Heart left ventricle (tissue), 16 donors: Measurements from ENCODE around the gene NLRP6. TPM values are rescaled to one million over a fixed set of nuclear protein-coding genes. Genes with fewer than 3 reads are reported as not detected.

Experiments used
- ATAC-seq, 4 donors: fragments of 200-7000 bp; cut with Tn5 transposase; one replicate each; pipeline ENCODE4 v1.9.1; 2020 to 2022; ENCODE audit warnings: moderate library complexity in 4 of 4, mild to moderate bottlenecking in 3 of 4, moderate number of reproducible peaks in 1 of 4
- DNase-seq, 5 donors: peaks; one replicate each; pipeline ENCODE4 v3.0.0-alpha.2; 2020
- H3K27ac ChIP-seq, 12 donors: fragments of 200-600 bp; sonication (generic) in 4 of 12; one replicate each; pipeline versions ENCODE4 v1.5.0 to v1.8.0; 2016 to 2022; ENCODE audit warnings: mild to moderate bottlenecking in 2 of 12
- H3K27me3 ChIP-seq, 9 donors: fragments of 200-600 bp; sonication (generic) in 2 of 9; one replicate each; pipeline versions ENCODE4 v1.5.1 to v1.8.0; 2016 to 2022; ENCODE audit warnings: mild to moderate bottlenecking in 3 of 9
- H3K36me3 ChIP-seq, 9 donors: fragments of 200-600 bp; sonication (generic) in 2 of 9; one replicate each; pipeline versions ENCODE4 v1.5.0 to v1.8.0; 2018 to 2022; ENCODE audit warnings: mild to moderate bottlenecking in 2 of 9
- H3K4me1 ChIP-seq, 12 donors: fragments of 200-600 bp; sonication (generic) in 4 of 12; one replicate each; pipeline versions ENCODE4 v1.5.0 to v1.8.0; 2016 to 2022; ENCODE audit warnings: mild to moderate bottlenecking in 3 of 12
- H3K4me3 ChIP-seq, 12 donors: fragments of 200-600 bp; sonication (generic) in 4 of 12; one replicate each; pipeline versions ENCODE4 v1.5.0 to v1.8.0; 2017 to 2022; ENCODE audit warnings: mild to moderate bottlenecking in 9 of 12, moderate library complexity in 4 of 12
- H3K9me3 ChIP-seq, 12 donors: fragments of 200-600 bp; sonication (generic) in 4 of 12; one replicate each; pipeline versions ENCODE4 v1.5.0 to v1.8.0; 2016 to 2022; ENCODE audit warnings: mild to moderate bottlenecking in 1 of 12
- POLR2A ChIP-seq, 2 donors: fragments of 450-650 bp; IDR thresholded peaks; one replicate each; pipeline ENCODE4 v1.6.1; 2017; ENCODE audit warnings: antibody characterized with exemption in 2 of 2, mild to moderate bottlenecking in 2 of 2, moderate library complexity in 2 of 2
- WGBS, 4 donors: extraction: QIAGEN DNeasy Blood & Tissue Kit in 2 of 4; methylation state at CpG; one replicate each; pipeline versions ENCODE4 v1.1.5 to v1.1.7; 2013 to 2018; 5-methylcytosine and 5-hydroxymethylcytosine counted together
- intact Hi-C, 10 donors: fragments of 100-400 bp; cut with DNase I; formaldehyde crosslinking; loops; one replicate each; pipeline versions ENCODE4 v1.11.1 to v1.14.2; 2022
- polyA plus RNA-seq, 2 donors: library from polyadenylated mRNA; stranded (reverse); fragments of 200-250 nt; gene quantifications; one replicate each; pipeline ENCODE4 v1.2.3, GENCODE V29; 2013
- total RNA-seq, 9 donors: library from RNA; depleted of rRNA in 2 of 9; stranded (reverse); fragments of >200 nt in 2 of 9; fragmentation: NEBNext Ultra II Directional in 3 of 9; extraction: Animal tissue kit (Norgen Biotek cat#: 25700) in 3 of 9; gene quantifications; one replicate each; pipeline versions ENCODE4 v1.1.0 to v1.2.4, GENCODE V29; 2016 to 2023
- TF ChIP-seq, protein P1 (sequence below), 12 donors: fragments of 200-600 bp; sonication (generic) in 4 of 12; IDR thresholded peaks; one replicate each; pipeline versions ENCODE4 v1.5.0 to v1.8.0; 2018 to 2022; ENCODE audit warnings: antibody characterized with exemption in 12 of 12, mild to moderate bottlenecking in 5 of 12
- donor health status: ischemic (EF 13 %, LVEDD 7.1; RV severe dilation, severe dysfunction).
- donor health status: healthy with polysubstance abuse.
- donor health status: DM: no; HTN: yes; CAD: no.
- donor health status: DM: no; HTN: no; CAD: no.
- donor health status: ischemic (EF 25% LVEDD 6.9; RV normal size, moderate dysfunction).
- donor health status: ischemic (EF 25% LVEDD 5.7; RV mildly dilated, moderate dysfunction).
- donor health status: healthy.
- donor health status: DM: yes; HTN: yes; CAD: no.
- donor health status: ischemic (EF 35%, LVEDD 5.7; RV mildly dilated, moderate dysfunction).
- donor health status: nonischemic (EF 11% LVEDD 7.7; RV severe dilation, severe dysfunction).
- donor health status: DM: yes; HTN: yes; CAD: no.
- donor health status: PGD.
- donor health status: ischemic (EF 29% LVEDD 5.4; RV normal size, mild dysfunction).
- donor health status: nonischemic (EF 23%, LVEDD 6.1; RV moderate dilation, normal function).

NLRP6 gene
- total and polyA plus RNA-seq, 11 donors: 0.09 to 0.20 (median 0.14) TPM; not detected in 6

DNA sequence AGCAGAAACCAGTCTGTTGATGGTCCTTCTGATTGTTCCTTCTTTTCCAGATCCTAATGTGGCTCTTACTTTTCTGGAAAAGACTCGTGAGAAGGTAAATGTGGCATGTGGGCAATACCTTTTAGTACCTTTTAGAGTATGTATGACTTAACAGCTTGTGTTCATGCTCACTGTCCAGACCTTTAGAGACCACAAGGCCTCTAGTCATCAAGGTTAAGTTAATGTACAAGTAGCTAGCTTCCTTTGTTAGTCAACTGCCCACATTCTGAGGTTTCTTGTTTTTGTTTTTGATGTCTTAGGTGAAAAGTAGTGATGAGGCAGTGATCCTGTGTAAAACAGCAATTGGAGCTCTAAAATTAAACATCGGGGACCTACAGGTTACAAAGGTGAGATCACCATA, 33.8 kb upstream of the NLRP6 start:
- intact Hi-C loops: no loop called here
- ATAC-seq (no peak), DNase-seq (no peak)
- Histone ChIP-seq H3K4me3 (no peak overlapping the region), H3K4me1 (peaks cover 0 to 24% (median 6%) of the 10 kb centered on the region in 12 donors), H3K27me3 (no peaks in the 10 kb centered on the region), H3K9me3 (no peaks in the 10 kb centered on the region), H3K27ac (no peak overlapping the region), H3K36me3 (peaks cover 8 to 98% (median 94%) of the 10 kb centered on the region in 9 donors)
- TF ChIP-seq, protein P1, sequence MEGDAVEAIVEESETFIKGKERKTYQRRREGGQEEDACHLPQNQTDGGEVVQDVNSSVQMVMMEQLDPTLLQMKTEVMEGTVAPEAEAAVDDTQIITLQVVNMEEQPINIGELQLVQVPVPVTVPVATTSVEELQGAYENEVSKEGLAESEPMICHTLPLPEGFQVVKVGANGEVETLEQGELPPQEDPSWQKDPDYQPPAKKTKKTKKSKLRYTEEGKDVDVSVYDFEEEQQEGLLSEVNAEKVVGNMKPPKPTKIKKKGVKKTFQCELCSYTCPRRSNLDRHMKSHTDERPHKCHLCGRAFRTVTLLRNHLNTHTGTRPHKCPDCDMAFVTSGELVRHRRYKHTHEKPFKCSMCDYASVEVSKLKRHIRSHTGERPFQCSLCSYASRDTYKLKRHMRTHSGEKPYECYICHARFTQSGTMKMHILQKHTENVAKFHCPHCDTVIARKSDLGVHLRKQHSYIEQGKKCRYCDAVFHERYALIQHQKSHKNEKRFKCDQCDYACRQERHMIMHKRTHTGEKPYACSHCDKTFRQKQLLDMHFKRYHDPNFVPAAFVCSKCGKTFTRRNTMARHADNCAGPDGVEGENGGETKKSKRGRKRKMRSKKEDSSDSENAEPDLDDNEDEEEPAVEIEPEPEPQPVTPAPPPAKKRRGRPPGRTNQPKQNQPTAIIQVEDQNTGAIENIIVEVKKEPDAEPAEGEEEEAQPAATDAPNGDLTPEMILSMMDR (IDR thresholded peaks at IDR 0.05): no peak
- TF ChIP-seq POLR2A (IDR thresholded peaks at IDR 0.05): no peak
- 94 to 99% (median 96%) methylated on average over 2 of the region's 2 CpGs for WGBS, 4 donors

DNA sequence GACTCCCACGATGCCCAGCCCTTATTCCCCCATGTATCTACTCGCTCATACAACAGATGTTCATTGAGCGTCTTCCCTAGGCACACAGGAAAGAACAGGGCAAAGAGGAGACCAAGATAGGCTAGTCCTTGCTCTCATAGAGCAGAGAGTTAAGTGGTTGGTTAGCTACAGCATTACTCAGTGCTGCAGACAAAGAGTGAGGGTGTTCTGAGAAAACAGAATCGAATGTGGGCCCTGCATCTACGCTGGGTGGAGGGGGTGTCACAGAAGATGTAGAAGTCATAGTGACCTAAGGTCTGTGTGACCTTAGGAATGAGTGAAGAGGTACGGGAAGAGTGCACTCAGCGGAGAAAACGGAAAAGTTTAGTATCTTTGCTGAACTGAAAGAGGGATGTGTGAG, 29.1 kb upstream of the NLRP6 start:
- Histone ChIP-seq H3K9me3 (no peaks in the 10 kb centered on the region), H3K36me3 (peaks cover 8 to 96% (median 92%) of the 10 kb centered on the region in 9 donors), H3K4me1 (no peaks in the 10 kb centered on the region), H3K27me3 (no peaks in the 10 kb centered on the region), H3K27ac (no peak overlapping the region), H3K4me3 (no peak overlapping the region)
- DNase-seq (no peak), ATAC-seq (no peak)
- no peak for TF ChIP-seq POLR2A (IDR thresholded peaks at IDR 0.05)
- TF ChIP-seq, protein P1 (IDR thresholded peaks at IDR 0.05): no peak
- 80 to 95% (median 86%) methylated on average over 8 of the region's 8 CpGs for WGBS, 4 donors
- intact Hi-C loops: no loop called here

DNA sequence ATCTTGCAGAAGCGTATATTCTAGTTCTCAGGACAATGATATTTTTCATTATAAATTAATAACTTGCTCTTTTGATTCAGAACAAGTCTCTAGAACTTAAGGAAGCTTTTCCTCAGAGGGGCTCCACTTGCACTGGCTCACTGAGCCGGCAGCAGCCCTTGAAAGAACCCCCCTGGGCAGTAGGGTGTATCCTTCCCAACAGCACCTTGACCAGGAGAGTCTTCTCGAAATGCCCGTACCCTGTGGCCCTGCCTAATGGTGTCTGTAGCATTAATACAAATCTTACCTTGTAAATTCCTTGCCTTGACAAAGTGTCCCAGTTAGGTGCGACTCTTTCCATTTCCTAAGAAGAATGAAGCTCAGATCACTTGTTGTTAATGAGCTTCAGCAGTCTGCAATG, 27.9 kb upstream of the NLRP6 start:
- Histone ChIP-seq H3K27ac (no peak overlapping the region), H3K36me3 (peaks cover 5 to 84% (median 80%) of the 10 kb centered on the region in 9 donors), H3K4me3 (no peak overlapping the region), H3K9me3 (no peaks in the 10 kb centered on the region), H3K4me1 (no peaks in the 10 kb centered on the region), H3K27me3 (no peaks in the 10 kb centered on the region)
- DNase-seq (no peak), ATAC-seq (no peak)
- WGBS, 4 donors: 76 to 87% (median 86%) methylated on average over 5 of the region's 5 CpGs
- intact Hi-C loops: loop anchor here in 3 of 10 donors (5.0 to 10.0 kb wide), 3 partner anchors 42 to 125 kb away; no protein-coding TSS in a partner anchor
- TF ChIP-seq, protein P1 (IDR thresholded peaks at IDR 0.05): no peak
- no peak for TF ChIP-seq POLR2A (IDR thresholded peaks at IDR 0.05)

DNA sequence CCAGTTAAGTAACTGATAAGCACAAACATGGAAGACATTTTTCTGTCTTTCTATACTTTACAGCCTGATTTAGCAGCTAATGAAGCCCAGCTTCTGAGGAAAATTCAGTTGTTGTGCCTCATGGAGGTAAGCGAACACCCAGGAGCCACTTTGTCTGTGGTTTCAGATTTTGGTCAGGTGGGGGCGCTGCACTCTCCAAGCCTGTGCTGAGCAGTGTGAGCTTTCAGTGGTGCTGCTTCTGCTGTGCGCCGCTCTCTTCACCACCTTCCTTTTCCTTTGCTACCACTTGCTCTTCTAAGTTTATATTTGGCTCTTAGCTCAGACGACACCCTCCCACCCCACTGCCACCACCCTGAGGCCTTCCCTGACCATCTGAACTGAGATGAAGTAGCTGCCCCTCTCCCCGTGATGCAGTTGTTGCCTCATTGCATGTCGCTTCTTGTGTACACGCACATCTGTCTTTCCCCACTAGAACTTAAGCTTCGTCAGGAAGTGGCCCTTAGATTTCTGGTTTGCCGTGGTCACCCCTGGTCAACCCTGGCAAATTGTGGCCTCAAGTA, 27.4 kb upstream of the NLRP6 start:
- 77 to 85% (median 80%) methylated on average over 10 of the region's 10 CpGs for WGBS, 4 donors
- TF ChIP-seq, protein P1 (IDR thresholded peaks at IDR 0.05): peak; percentile 40 to 69 (median 56)
- TF ChIP-seq POLR2A (IDR thresholded peaks at IDR 0.05): no peak
- Histone ChIP-seq H3K27ac (no peak overlapping the region), H3K9me3 (no peaks in the 10 kb centered on the region), H3K36me3 (peaks cover 5 to 80% (median 77%) of the 10 kb centered on the region in 9 donors), H3K4me1 (no peaks in the 10 kb centered on the region), H3K27me3 (no peaks in the 10 kb centered on the region), H3K4me3 (no peak overlapping the region)
- intact Hi-C loops: loop anchor here in 3 of 10 donors (5.0 to 10.0 kb wide), 3 partner anchors 41 to 124 kb away; no protein-coding TSS in a partner anchor
- peak; percentile 39 to 75 (median 54) for DNase-seq
- peak; percentile 33 to 84 (median 77) for ATAC-seq
